SK-N-SH (cell line): ENCODE data around the gene C14orf180. TPM values are rescaled to one million over a fixed set of nuclear protein-coding genes. Genes with fewer than 3 reads are reported as not detected.

Experiments
- CTCF ChIA-PET: fragments of 300-600, 350-600 bp; formaldehyde crosslinking; extraction: SDS; loops from one replicate; lab custom pipeline; 2021; lab: Yijun Ruan, JAX
- POLR2A ChIA-PET: fragments of 350-600 bp; sonication (Branson Sonifier 250); formaldehyde crosslinking; extraction: SDS; loops from one replicate; lab custom pipeline; 2020; ENCODE audit warnings: antibody characterized with exemption, inconsistent platforms; lab: Yijun Ruan, JAX
- DNase-seq: peaks from one replicate; pipeline ENCODE4 v3.0.0; 2012
- H2AFZ ChIP-seq: fragments of 200-600 bp; sonication (generic); 2 replicates; pipeline ENCODE4 v1.8.1; 2016; ENCODE audit warnings: antibody characterized with exemption, mild to moderate bottlenecking, low read depth
- H3F3A ChIP-seq: fragments of 200-600 bp; sonication (generic); replicated peaks from 2 replicates; pipeline ENCODE3; 2016; ENCODE audit warnings: antibody characterized with exemption, mild to moderate bottlenecking; ENCODE audit not compliant: insufficient read depth
- H3K27ac ChIP-seq, 2 experiments: fragments of 200-500 bp in 1 of 2; fragments of 200-600 bp in 1 of 2; sonication (Bioruptor generic) in 1 of 2; sonication (generic), shearing (Covaris generic) in 1 of 2; 2 replicates each; pipeline versions ENCODE4 v1.5.1 to v1.6.1; 2014 to 2016; ENCODE audit warnings: low read depth in 2 of 2, inconsistent platforms in 1 of 2, low read length in 1 of 2, mild to moderate bottlenecking in 1 of 2, mixed read lengths in 1 of 2
- H3K27me3 ChIP-seq: fragments of 200-600 bp; sonication (generic), shearing (Covaris generic); 2 replicates; pipeline ENCODE4 v1.6.1; 2016; ENCODE audit warnings: mixed run types; ENCODE audit not compliant: insufficient read depth
- H3K36me3 ChIP-seq, 2 experiments: fragments of 200-500 bp in 1 of 2; fragments of 200-600 bp in 1 of 2; sonication (Bioruptor generic) in 1 of 2; sonication (generic) in 1 of 2; replicated peaks in 1 of 2; 2 replicates each; pipeline versions ENCODE3 to v1.5.1; 2014 to 2016; ENCODE audit warnings: low read length in 1 of 2, mild to moderate bottlenecking in 1 of 2; ENCODE audit not compliant: insufficient read depth in 2 of 2, control insufficient read depth in 1 of 2
- H3K4me1 ChIP-seq, 2 experiments: fragments of 200-500 bp in 1 of 2; fragments of 200-600 bp in 1 of 2; sonication (Bioruptor generic) in 1 of 2; sonication (generic), shearing (Covaris generic) in 1 of 2; 2 replicates each; pipeline versions ENCODE4 v1.5.1 to v1.6.1; 2014 to 2016; ENCODE audit warnings: low read depth in 1 of 2, low read length in 1 of 2, mixed run types in 1 of 2; ENCODE audit not compliant: insufficient read depth in 2 of 2, control insufficient read depth in 1 of 2
- H3K4me2 ChIP-seq: fragments of 200-600 bp; sonication (generic), shearing (Covaris generic); 2 replicates; pipeline ENCODE4 v1.6.1; 2017; ENCODE audit warnings: mixed run types
- H3K4me3 ChIP-seq, 2 experiments: fragments of 200-500 bp in 1 of 2; fragments of 200-600 bp in 1 of 2; sonication (Bioruptor generic) in 1 of 2; sonication (generic), shearing (Covaris generic) in 1 of 2; 2 replicates each; pipeline versions ENCODE4 v1.5.1 to v1.8.1; 2014 to 2016; ENCODE audit warnings: low read depth in 2 of 2, inconsistent platforms in 1 of 2, low read length in 1 of 2, mild to moderate bottlenecking in 1 of 2, mixed read lengths in 1 of 2, moderate library complexity in 1 of 2
- H3K79me2 ChIP-seq: fragments of 200-600 bp; sonication (generic); 2 replicates; pipeline ENCODE4 v1.8.1; 2017; ENCODE audit warnings: mild to moderate bottlenecking; ENCODE audit not compliant: insufficient read depth
- H3K9ac ChIP-seq: fragments of 200-600 bp; sonication (generic); 2 replicates; pipeline ENCODE4 v1.6.1; 2017; ENCODE audit warnings: mixed run types
- H3K9me2 ChIP-seq: fragments of 200-600 bp; sonication (generic); 2 replicates; pipeline ENCODE4 v1.6.1; 2017; ENCODE audit warnings: mixed run types
- H3K9me3 ChIP-seq: fragments of 200-600 bp; sonication (generic); 2 replicates; pipeline ENCODE4 v1.6.1; 2017; ENCODE audit warnings: mixed run types, mild to moderate bottlenecking, moderate library complexity
- H4K20me1 ChIP-seq: fragments of 200-600 bp; sonication (generic); 2 replicates; pipeline ENCODE4 v1.6.1; 2017; ENCODE audit warnings: mild to moderate bottlenecking, mixed run types; ENCODE audit not compliant: insufficient read depth
- EP300 ChIP-seq, 2 experiments: IDR thresholded peaks; 2 replicates each; pipeline versions ENCODE4 v1.4.0 to v1.6.1; 2012; ENCODE audit warnings: borderline replicate concordance in 1 of 2, low read depth in 1 of 2, low read length in 1 of 2
- EZH2phosphoT487 ChIP-seq: fragments of 200-600 bp; sonication (generic); IDR thresholded peaks from 2 replicates; pipeline ENCODE4 v1.6.1; 2017; ENCODE audit warnings: low read depth, mixed run types, mild to moderate bottlenecking, antibody characterized with exemption, moderate library complexity, borderline replicate concordance
- FOSL2 ChIP-seq: IDR thresholded peaks from 2 replicates; pipeline ENCODE4 v1.4.0; 2012; ENCODE audit warnings: low read depth, mild to moderate bottlenecking, moderate library complexity, borderline replicate concordance
- FOXJ3 ChIP-seq: sonication (generic); formaldehyde crosslinking; IDR thresholded peaks from 2 replicates; pipeline ENCODE4 v1.5.1; 2020; ENCODE audit warnings: mild to moderate bottlenecking, missing genetic modification reagents
- FOXM1 ChIP-seq: IDR thresholded peaks from 2 replicates; pipeline ENCODE4 v1.4.0; 2012; ENCODE audit warnings: low read depth, mild to moderate bottlenecking
- IRF3 ChIP-seq: fragments of 150-350 bp; IDR thresholded peaks from 2 replicates; pipeline ENCODE4 v1.6.1; 2016; ENCODE audit warnings: mild to moderate bottlenecking, low read depth, low read length
- JUND ChIP-seq: IDR thresholded peaks from 2 replicates; pipeline ENCODE4 v1.4.0; 2012
- MAX ChIP-seq: IDR thresholded peaks from 2 replicates; pipeline ENCODE4 v1.4.0; 2012; ENCODE audit warnings: low read depth
- NFIC ChIP-seq: IDR thresholded peaks from 2 replicates; pipeline ENCODE4 v1.4.0; 2012; ENCODE audit warnings: borderline replicate concordance
- NRF1 ChIP-seq: IDR thresholded peaks from 2 replicates; pipeline ENCODE4 v1.6.1; 2012; ENCODE audit warnings: low read depth, mild to moderate bottlenecking, low read length
- PBX3 ChIP-seq: IDR thresholded peaks from 2 replicates; pipeline ENCODE4; 2012
- SMC3 ChIP-seq: IDR thresholded peaks from 2 replicates; pipeline ENCODE4 v1.6.1; 2012; ENCODE audit warnings: low read depth, low read length, improper control_type of control experiment
- TAF1 ChIP-seq: IDR thresholded peaks from 2 replicates; pipeline ENCODE4 v1.6.1; 2012; ENCODE audit warnings: low read depth, mild to moderate bottlenecking, low read length, moderate library complexity, borderline replicate concordance
- TCF12 ChIP-seq: IDR thresholded peaks from 2 replicates; pipeline ENCODE4 v1.4.0; 2012
- USF2 ChIP-seq: fragments of 150-350 bp; IDR thresholded peaks from 2 replicates; pipeline ENCODE4 v1.6.1; 2017; ENCODE audit warnings: antibody characterized with exemption, low read length, low read depth, borderline replicate concordance
- YY1 ChIP-seq: IDR thresholded peaks from 2 replicates; pipeline ENCODE4 v1.4.0; 2012; ENCODE audit warnings: low read depth, mild to moderate bottlenecking
- WGBS: methylation state at CpG from one replicate; pipeline ENCODE4 v1.1.6; 2017; ENCODE audit warnings: low lambda C conversion rate; 5-methylcytosine and 5-hydroxymethylcytosine counted together
- polyA plus RNA-seq, 3 experiments: library from polyadenylated mRNA; depleted of rRNA; stranded (reverse); fragments of >200 nt; gene quantifications; 2 replicates each; pipeline ENCODE4 v1.2.3, GENCODE V29; 2012

Gene C14orf180
- polyA plus RNA-seq, 1 of the 3 experiments (the other 2 are of a cell fraction), result not detected

GRCh38 chr14:104576232-104576969 is 3.2 kb upstream of the C14orf180 start:
- Histone ChIP-seq H3K4me2 (no peak overlapping the region), H3K9me3 (no peaks in the 10 kb centered on the region), H4K20me1 (no peaks in the 10 kb centered on the region), H3K4me1 (peaks cover 0 to 68% of the 10 kb centered on the region in 2 experiments; a peak in 1 of 4 replicates), H3K36me3 (no peaks in the 10 kb centered on the region), H3K9me2 (no peaks in the 10 kb centered on the region), H3K79me2 (no peaks in the 10 kb centered on the region), H3F3A (no peaks in the 10 kb centered on the region), H3K27ac (no peak overlapping the region), H3K9ac (no peak overlapping the region), H3K4me3 (no peak overlapping the region)
- 64% methylated on average over 8 of the region's 16 CpGs for WGBS
- ChIA-PET POLR2A (no interaction called here), CTCF (interaction anchor here (1.0 to 8.5 kb wide), 4 partner anchors 10 to 482 kb away, joined by 3 to 96 read pairs (median 7); no protein-coding TSS in a partner anchor)
- no peak for TF ChIP-seq NFIC
- TF ChIP-seq, all 33 proteins: peak for 0
- H2AFZ ChIP-seq, result no peak overlapping the region
- no peaks in the 10 kb centered on the region for H3K27me3 ChIP-seq
- no peak for DNase-seq

GRCh38 chr14:104576970-104577332 is 2.6 kb upstream of the C14orf180 start:
- no peak overlapping the region for H3K27ac ChIP-seq
- no peaks in the 10 kb centered on the region for H3K36me3 ChIP-seq
- H4K20me1 ChIP-seq, result no peaks in the 10 kb centered on the region
- 60% methylated on average over 1 of the region's 9 CpGs for WGBS
- no peaks in the 10 kb centered on the region for H3K9me2 ChIP-seq
- H2AFZ ChIP-seq, result no peak overlapping the region
- peaks cover 0 to 68% of the 10 kb centered on the region in 2 experiments; a peak in 1 of 4 replicates for H3K4me1 ChIP-seq
- no peaks in the 10 kb centered on the region for H3F3A ChIP-seq
- TF ChIP-seq MAX (no peak), SMC3 (no peak), EZH2phosphoT487 (no peak)
- ChIA-PET POLR2A (interaction anchor here (0.8 kb wide), 1 partner anchor 11 kb away, joined by 3 read pairs; no protein-coding TSS in a partner anchor), CTCF (interaction anchor here (0.9 to 8.5 kb wide), 6 partner anchors 10 to 499 kb away, joined by 3 to 96 read pairs (median 4); no protein-coding TSS in a partner anchor)
- H3K79me2 ChIP-seq, result no peaks in the 10 kb centered on the region
- no peaks in the 10 kb centered on the region for H3K27me3 ChIP-seq
- H3K4me2 ChIP-seq, result no peak overlapping the region
- no peaks in the 10 kb centered on the region for H3K9me3 ChIP-seq
- H3K4me3 ChIP-seq, result no peak overlapping the region
- H3K9ac ChIP-seq, result no peak overlapping the region
- no peak for DNase-seq

- ChIA-PET POLR2A (interaction anchor here (0.6 to 0.8 kb wide), 3 partner anchors 9 to 496 kb away, joined by 3 to 4 read pairs (median 3); no protein-coding TSS in a partner anchor), CTCF (interaction anchor here (0.9 to 8.5 kb wide), 6 partner anchors 11 to 500 kb away, joined by 3 to 96 read pairs (median 4); no protein-coding TSS in a partner anchor)
- no peaks in the 10 kb centered on the region for H3F3A ChIP-seq
- H3K9ac ChIP-seq, result no peak overlapping the region
- H3K9me3 ChIP-seq, result no peaks in the 10 kb centered on the region
- peaks cover 0 to 68% of the 10 kb centered on the region in 2 experiments; a peak in 1 of 4 replicates for H3K4me1 ChIP-seq
- H4K20me1 ChIP-seq, result no peaks in the 10 kb centered on the region
- no peak overlapping the region for H3K4me3 ChIP-seq
- H3K79me2 ChIP-seq, result no peaks in the 10 kb centered on the region
- no peaks in the 10 kb centered on the region for H3K27me3 ChIP-seq
- H3K36me3 ChIP-seq, result no peaks in the 10 kb centered on the region
- WGBS, result 76% methylated on average over 10 of the region's 12 CpGs
- no peak for DNase-seq
- H3K4me2 ChIP-seq, result no peak overlapping the region
- no peaks in the 10 kb centered on the region for H3K9me2 ChIP-seq
- H3K27ac ChIP-seq, result no peak overlapping the region
- no peak overlapping the region for H2AFZ ChIP-seq
- TF ChIP-seq JUND, result no peak
- TF ChIP-seq TAF1, result no peak
- TF ChIP-seq FOSL2, result no peak
- TF ChIP-seq TCF12, result no peak
- no peak for TF ChIP-seq PBX3
- TF ChIP-seq FOXM1, result no peak
- no peak for TF ChIP-seq EP300 (IDR thresholded peaks at IDR 0.05; ENCODE audit: borderline replicate concordance in 1 of 2, low read depth in 1 of 2, low read length in 1 of 2)
- no peak for TF ChIP-seq EZH2phosphoT487
- no peak for TF ChIP-seq YY1
- no peak for TF ChIP-seq FOXJ3 (CRISPR knock-in tag)
- TF ChIP-seq IRF3, result no peak
- no peak for TF ChIP-seq USF2
- TF ChIP-seq NRF1, result no peak
Measured at GRCh38 chr14:104577426-104577825, 2.1 kb upstream of the C14orf180 start.
